SK-N-SH (cell line): Measurements from ENCODE around the gene RGS17. TPM values are rescaled to one million over a fixed set of nuclear protein-coding genes. Genes with fewer than 3 reads are reported as not detected.

Experiments used
- CTCF ChIA-PET: fragments of 300-600, 350-600 bp; formaldehyde crosslinking; extraction: SDS; loops from one replicate; lab custom pipeline; 2021; lab: Yijun Ruan, JAX
- POLR2A ChIA-PET: fragments of 350-600 bp; sonication (Branson Sonifier 250); formaldehyde crosslinking; extraction: SDS; loops from one replicate; lab custom pipeline; 2020; ENCODE audit warnings: antibody characterized with exemption, inconsistent platforms; lab: Yijun Ruan, JAX
- DNase-seq: peaks from one replicate; pipeline ENCODE4 v3.0.0; 2012
- H2AFZ ChIP-seq: fragments of 200-600 bp; sonication (generic); 2 replicates; pipeline ENCODE4 v1.8.1; 2016; ENCODE audit warnings: antibody characterized with exemption, mild to moderate bottlenecking, low read depth
- H3F3A ChIP-seq: fragments of 200-600 bp; sonication (generic); replicated peaks from 2 replicates; pipeline ENCODE3; 2016; ENCODE audit warnings: antibody characterized with exemption, mild to moderate bottlenecking; ENCODE audit not compliant: insufficient read depth
- H3K27ac ChIP-seq, 2 experiments: fragments of 200-500 bp in 1 of 2; fragments of 200-600 bp in 1 of 2; sonication (Bioruptor generic) in 1 of 2; sonication (generic), shearing (Covaris generic) in 1 of 2; 2 replicates each; pipeline versions ENCODE4 v1.5.1 to v1.6.1; 2014 to 2016; ENCODE audit warnings: low read depth in 2 of 2, inconsistent platforms in 1 of 2, low read length in 1 of 2, mild to moderate bottlenecking in 1 of 2, mixed read lengths in 1 of 2
- H3K27me3 ChIP-seq: fragments of 200-600 bp; sonication (generic), shearing (Covaris generic); 2 replicates; pipeline ENCODE4 v1.6.1; 2016; ENCODE audit warnings: mixed run types; ENCODE audit not compliant: insufficient read depth
- H3K36me3 ChIP-seq, 2 experiments: fragments of 200-500 bp in 1 of 2; fragments of 200-600 bp in 1 of 2; sonication (Bioruptor generic) in 1 of 2; sonication (generic) in 1 of 2; replicated peaks in 1 of 2; 2 replicates each; pipeline versions ENCODE3 to v1.5.1; 2014 to 2016; ENCODE audit warnings: low read length in 1 of 2, mild to moderate bottlenecking in 1 of 2; ENCODE audit not compliant: insufficient read depth in 2 of 2, control insufficient read depth in 1 of 2
- H3K4me1 ChIP-seq, 2 experiments: fragments of 200-500 bp in 1 of 2; fragments of 200-600 bp in 1 of 2; sonication (Bioruptor generic) in 1 of 2; sonication (generic), shearing (Covaris generic) in 1 of 2; 2 replicates each; pipeline versions ENCODE4 v1.5.1 to v1.6.1; 2014 to 2016; ENCODE audit warnings: low read depth in 1 of 2, low read length in 1 of 2, mixed run types in 1 of 2; ENCODE audit not compliant: insufficient read depth in 2 of 2, control insufficient read depth in 1 of 2
- H3K4me2 ChIP-seq: fragments of 200-600 bp; sonication (generic), shearing (Covaris generic); 2 replicates; pipeline ENCODE4 v1.6.1; 2017; ENCODE audit warnings: mixed run types
- H3K4me3 ChIP-seq, 2 experiments: fragments of 200-500 bp in 1 of 2; fragments of 200-600 bp in 1 of 2; sonication (Bioruptor generic) in 1 of 2; sonication (generic), shearing (Covaris generic) in 1 of 2; 2 replicates each; pipeline versions ENCODE4 v1.5.1 to v1.8.1; 2014 to 2016; ENCODE audit warnings: low read depth in 2 of 2, inconsistent platforms in 1 of 2, low read length in 1 of 2, mild to moderate bottlenecking in 1 of 2, mixed read lengths in 1 of 2, moderate library complexity in 1 of 2
- H3K79me2 ChIP-seq: fragments of 200-600 bp; sonication (generic); 2 replicates; pipeline ENCODE4 v1.8.1; 2017; ENCODE audit warnings: mild to moderate bottlenecking; ENCODE audit not compliant: insufficient read depth
- H3K9ac ChIP-seq: fragments of 200-600 bp; sonication (generic); 2 replicates; pipeline ENCODE4 v1.6.1; 2017; ENCODE audit warnings: mixed run types
- H3K9me2 ChIP-seq: fragments of 200-600 bp; sonication (generic); 2 replicates; pipeline ENCODE4 v1.6.1; 2017; ENCODE audit warnings: mixed run types
- H3K9me3 ChIP-seq: fragments of 200-600 bp; sonication (generic); 2 replicates; pipeline ENCODE4 v1.6.1; 2017; ENCODE audit warnings: mixed run types, mild to moderate bottlenecking, moderate library complexity
- H4K20me1 ChIP-seq: fragments of 200-600 bp; sonication (generic); 2 replicates; pipeline ENCODE4 v1.6.1; 2017; ENCODE audit warnings: mild to moderate bottlenecking, mixed run types; ENCODE audit not compliant: insufficient read depth
- EP300 ChIP-seq, 2 experiments: IDR thresholded peaks; 2 replicates each; pipeline versions ENCODE4 v1.4.0 to v1.6.1; 2012; ENCODE audit warnings: borderline replicate concordance in 1 of 2, low read depth in 1 of 2, low read length in 1 of 2
- EZH2phosphoT487 ChIP-seq: fragments of 200-600 bp; sonication (generic); IDR thresholded peaks from 2 replicates; pipeline ENCODE4 v1.6.1; 2017; ENCODE audit warnings: low read depth, mixed run types, mild to moderate bottlenecking, antibody characterized with exemption, moderate library complexity, borderline replicate concordance
- FOXM1 ChIP-seq: IDR thresholded peaks from 2 replicates; pipeline ENCODE4 v1.4.0; 2012; ENCODE audit warnings: low read depth, mild to moderate bottlenecking
- GABPA ChIP-seq: IDR thresholded peaks from 2 replicates; pipeline ENCODE4 v1.4.0; 2012; ENCODE audit warnings: low read depth, mild to moderate bottlenecking
- MEF2A ChIP-seq: IDR thresholded peaks from 2 replicates; pipeline ENCODE4 v1.4.0; 2012; ENCODE audit warnings: low read depth, borderline replicate concordance
- MXI1 ChIP-seq: IDR thresholded peaks from 2 replicates; pipeline ENCODE4 v1.6.1; 2012; ENCODE audit warnings: mild to moderate bottlenecking, low read depth, low read length, improper control_type of control experiment
- NFIC ChIP-seq: IDR thresholded peaks from 2 replicates; pipeline ENCODE4 v1.4.0; 2012; ENCODE audit warnings: borderline replicate concordance
- RCOR1 ChIP-seq: fragments of 150-350 bp; IDR thresholded peaks from 2 replicates; pipeline ENCODE4 v1.6.1; 2017; ENCODE audit warnings: antibody characterized with exemption, low read length
- REST ChIP-seq: IDR thresholded peaks from 2 replicates; pipeline ENCODE4 v1.6.1; 2012; ENCODE audit warnings: mild to moderate bottlenecking, low read depth, low read length, moderate library complexity
- RXRA ChIP-seq: IDR thresholded peaks from 2 replicates; pipeline ENCODE4 v1.4.0; 2012; ENCODE audit warnings: low read depth, mild to moderate bottlenecking, borderline replicate concordance
- TEAD4 ChIP-seq: IDR thresholded peaks from 2 replicates; pipeline ENCODE4 v1.4.0; 2012; ENCODE audit warnings: mild to moderate bottlenecking, borderline replicate concordance; ENCODE audit not compliant: insufficient read depth
- YY1 ChIP-seq: IDR thresholded peaks from 2 replicates; pipeline ENCODE4 v1.4.0; 2012; ENCODE audit warnings: low read depth, mild to moderate bottlenecking
- ZBTB33 ChIP-seq: IDR thresholded peaks from 2 replicates; pipeline ENCODE4 v1.4.0; 2012; ENCODE audit warnings: low read depth, borderline replicate concordance
- WGBS: methylation state at CpG from one replicate; pipeline ENCODE4 v1.1.6; 2017; ENCODE audit warnings: low lambda C conversion rate; 5-methylcytosine and 5-hydroxymethylcytosine counted together
- polyA plus RNA-seq, 3 experiments: library from polyadenylated mRNA; depleted of rRNA; stranded (reverse); fragments of >200 nt; gene quantifications; 2 replicates each; pipeline ENCODE4 v1.2.3, GENCODE V29; 2012

Gene RGS17
- polyA plus RNA-seq, 1 of the 3 experiments (the other 2 are of a cell fraction), result 1.4 TPM

- Histone ChIP-seq H3K9me3 (no peaks in the 10 kb centered on the region), H4K20me1 (no peaks in the 10 kb centered on the region), H3F3A (no peaks in the 10 kb centered on the region), H3K4me1 (peaks cover 0 to 6% of the 10 kb centered on the region in 2 experiments; a peak in 2 of 4 replicates), H3K9me2 (no peaks in the 10 kb centered on the region), H3K4me2 (peak overlapping the region; percentile 89), H3K4me3 (peak overlapping the region; percentile 81 to 89), H3K9ac (peak overlapping the region; percentile 64; the same call in 1 of the 2 replicates), H3K27ac (peak overlapping the region in 1 of 2 experiments; percentile 92; a peak in 2 of 4 replicates), H3K27me3 (no peaks in the 10 kb centered on the region), H2AFZ (peak overlapping the region; percentile 96; the same call in 1 of the 2 replicates), H3K79me2 (no peaks in the 10 kb centered on the region; the same call in 1 of the 2 replicates), H3K36me3 (no peaks in the 10 kb centered on the region)
- ChIA-PET POLR2A (interaction anchor here (1.1 kb wide), 1 partner anchor 147 kb away, joined by 3 read pairs; no protein-coding TSS in a partner anchor), CTCF (no interaction called here)
- peak; percentile 73 for DNase-seq
- 0% methylated on average over 14 of the region's 53 CpGs for WGBS
- no peak for TF ChIP-seq MEF2A
- TF ChIP-seq ZBTB33, result no peak
- TF ChIP-seq REST, result no peak
- no peak for TF ChIP-seq EZH2phosphoT487
- TF ChIP-seq MXI1, result no peak
- TF ChIP-seq GABPA, result no peak
- no peak for TF ChIP-seq TEAD4
Observed at GRCh38 chr6:153129873-153130514, 1.1 kb downstream of the RGS17 start.

- POLR2A ChIA-PET, result no interaction called here
- Histone ChIP-seq H3K27me3 (no peaks in the 10 kb centered on the region), H3K4me1 (no peaks in the 10 kb centered on the region; a peak in 2 of 4 replicates), H3K36me3 (peaks cover 0 to 4% of the 10 kb centered on the region in 2 experiments), H3K4me2 (no peak overlapping the region), H4K20me1 (no peaks in the 10 kb centered on the region), H3F3A (no peaks in the 10 kb centered on the region), H3K4me3 (no peak overlapping the region), H3K9ac (no peak overlapping the region), H3K79me2 (no peaks in the 10 kb centered on the region; the same call in 1 of the 2 replicates), H2AFZ (no peak overlapping the region), H3K9me2 (no peaks in the 10 kb centered on the region), H3K9me3 (no peaks in the 10 kb centered on the region), H3K27ac (no peak overlapping the region)
- CTCF ChIA-PET, result interaction anchor here (0.9 to 1.4 kb wide), 2 partner anchors 16 to 105 kb away, joined by 4 to 6 read pairs; no protein-coding TSS in a partner anchor
- WGBS, result 92% methylated on average over 3 of the region's 3 CpGs
- no peak for DNase-seq
- TF ChIP-seq RXRA (no peak), TEAD4 (no peak), YY1 (no peak), EP300 (IDR thresholded peaks at IDR 0.05; ENCODE audit: borderline replicate concordance in 1 of 2, low read depth in 1 of 2, low read length in 1 of 2) (no peak), RCOR1 (no peak), NFIC (no peak), ZBTB33 (no peak), REST (no peak), FOXM1 (no peak)
Observed at GRCh38 chr6:153126218-153126617, 4.9 kb downstream of the RGS17 start.
